Muscle layer of duodenum (tissue), 2 donors: Measurements from ENCODE around the gene ELOVL3.
"Not testable (repeated sequence)": the region's sequence is repeated elsewhere in the genome, so short reads cannot be mapped to it uniquely, and the experiment has no call there.

Experiments
- H3K27ac ChIP-seq: one replicate; pipeline ENCODE4 v1.7.0; 2013; ENCODE audit warnings: mild to moderate bottlenecking, low read length
- H3K27me3 ChIP-seq: one replicate; pipeline ENCODE4 v1.7.0; 2013; ENCODE audit warnings: low read depth, mild to moderate bottlenecking, control low read depth, low read length
- H3K36me3 ChIP-seq, 2 donors: one replicate each; pipeline ENCODE4 v1.7.0; 2013; ENCODE audit warnings: low read length in 2 of 2, control low read depth in 1 of 2, mild to moderate bottlenecking in 1 of 2; ENCODE audit not compliant: insufficient read depth in 2 of 2, control insufficient read depth in 1 of 2
- H3K4me1 ChIP-seq, 2 donors: one replicate each; pipeline ENCODE4 v1.7.0; 2013; ENCODE audit warnings: low read length in 2 of 2, mild to moderate bottlenecking in 2 of 2, control low read depth in 1 of 2, moderate library complexity in 1 of 2; ENCODE audit not compliant: insufficient read depth in 2 of 2, control insufficient read depth in 1 of 2
- H3K4me3 ChIP-seq, 2 donors: one replicate each; pipeline ENCODE4 v1.7.0; 2013; ENCODE audit warnings: low read length in 2 of 2, low read depth in 1 of 2, mild to moderate bottlenecking in 1 of 2
- H3K9me3 ChIP-seq, 2 donors: one replicate each; pipeline ENCODE4 v1.7.0; 2013; ENCODE audit warnings: low read length in 2 of 2, control low read depth in 1 of 2, mild to moderate bottlenecking in 1 of 2; ENCODE audit not compliant: control insufficient read depth in 1 of 2
- donor health status: healthy.

The ELOVL3 gene

GRCh38 chr10:102225646-102226541 is at the start of gene ELOVL3:
ELOVL3 (plus strand) TSS chr10:102226299; CDS start chr10:102226549, 250 bp downstream.
- peak within 1 kb of the TSS; percentile 38 to 52 for H3K4me3 ChIP-seq
- peak within 1 kb of the TSS; percentile 18 for H3K27ac ChIP-seq
- no peaks in the 10 kb centered on the region for H3K9me3 ChIP-seq
- no peaks in the 10 kb centered on the region for H3K36me3 ChIP-seq
- peaks cover 12% of the 10 kb centered on the region for H3K27me3 ChIP-seq
- H3K4me1 ChIP-seq: peaks cover 4 to 19% of the 10 kb centered on the region in 2 donors

GRCh38 chr10:102184606-102185005 is 41.5 kb upstream of the ELOVL3 start:
- Histone ChIP-seq H3K27ac (no peak overlapping the region), H3K9me3 (no peaks in the 10 kb centered on the region), H3K27me3 (no peaks in the 10 kb centered on the region), H3K4me3 (no peak overlapping the region), H3K4me1 (peaks cover 0 to 4% of the 10 kb centered on the region in 2 donors), H3K36me3 (no peaks in the 10 kb centered on the region)

- H3K27ac ChIP-seq: no peak overlapping the region
- no peak overlapping the region for H3K4me3 ChIP-seq
- no peaks in the 10 kb centered on the region for H3K36me3 ChIP-seq
- H3K9me3 ChIP-seq: no peaks in the 10 kb centered on the region
- H3K4me1 ChIP-seq: peaks cover 0 to 4% of the 10 kb centered on the region in 2 donors
- no peaks in the 10 kb centered on the region for H3K27me3 ChIP-seq
Observed at GRCh38 chr10:102185272-102185671, 40.8 kb upstream of the ELOVL3 start.

- Histone ChIP-seq H3K9me3 (no peaks in the 10 kb centered on the region), H3K27ac (no peak overlapping the region), H3K4me1 (peaks cover 0 to 4% of the 10 kb centered on the region in 2 donors), H3K27me3 (no peaks in the 10 kb centered on the region), H3K36me3 (no peaks in the 10 kb centered on the region), H3K4me3 (no peak overlapping the region)
Observed at GRCh38 chr10:102185811-102186527, 40.1 kb upstream of the ELOVL3 start.

GRCh38 chr10:102188298-102188940 is 37.7 kb upstream of the ELOVL3 start:
- H3K36me3 ChIP-seq: no peaks in the 10 kb centered on the region
- peaks cover 0 to 4% of the 10 kb centered on the region in 2 donors for H3K4me1 ChIP-seq
- no peak overlapping the region for H3K4me3 ChIP-seq
- no peaks in the 10 kb centered on the region for H3K27me3 ChIP-seq
- H3K27ac ChIP-seq: no peak overlapping the region
- H3K9me3 ChIP-seq: no peaks in the 10 kb centered on the region

- not testable (repeated sequence) for H3K27ac ChIP-seq, H3K4me1 ChIP-seq, H3K27me3 ChIP-seq, H3K9me3 ChIP-seq, H3K36me3 ChIP-seq
- peak overlapping the region in 1 of 2 donors; percentile 26 for H3K4me3 ChIP-seq
Observed at GRCh38 chr10:102188941-102189898, 36.9 kb upstream of the ELOVL3 start.

GRCh38 chr10:102191956-102192355 is 34.1 kb upstream of the ELOVL3 start:
- Histone ChIP-seq H3K4me3 (no peak overlapping the region), H3K4me1 (peaks cover 0 to 4% of the 10 kb centered on the region in 2 donors), H3K36me3 (no peaks in the 10 kb centered on the region), H3K9me3 (no peaks in the 10 kb centered on the region), H3K27ac (no peak overlapping the region), H3K27me3 (no peaks in the 10 kb centered on the region)

- Histone ChIP-seq H3K9me3 (no peaks in the 10 kb centered on the region), H3K27ac (no peak overlapping the region), H3K4me3 (no peak overlapping the region), H3K36me3 (no peaks in the 10 kb centered on the region), H3K27me3 (no peaks in the 10 kb centered on the region), H3K4me1 (no peaks in the 10 kb centered on the region)
Observed at GRCh38 chr10:102195296-102195870, 30.7 kb upstream of the ELOVL3 start.

GRCh38 chr10:102196893-102197292 is 29.2 kb upstream of the ELOVL3 start:
- Histone ChIP-seq H3K4me1 (no peaks in the 10 kb centered on the region), H3K27me3 (no peaks in the 10 kb centered on the region), H3K36me3 (no peaks in the 10 kb centered on the region), H3K9me3 (no peaks in the 10 kb centered on the region), H3K27ac (no peak overlapping the region), H3K4me3 (no peak overlapping the region)

- H3K4me1 ChIP-seq: no peaks in the 10 kb centered on the region
- no peaks in the 10 kb centered on the region for H3K27me3 ChIP-seq
- H3K4me3 ChIP-seq: no peak overlapping the region
- H3K9me3 ChIP-seq: no peaks in the 10 kb centered on the region
- no peak overlapping the region for H3K27ac ChIP-seq
- H3K36me3 ChIP-seq: no peaks in the 10 kb centered on the region
Observed at GRCh38 chr10:102198027-102198426, 28.1 kb upstream of the ELOVL3 start.
